Mucosa of descending colon (tissue), 3 donors: Measurements from ENCODE around the gene ZNF558. TPM values are rescaled to one million over a fixed set of nuclear protein-coding genes. Genes with fewer than 3 reads are reported as not detected.

Experiments
- ATAC-seq: fragments of 200-7000 bp; cut with Tn5 transposase; one replicate; pipeline ENCODE4 v1.9.1; 2020; ENCODE audit warnings: mild to moderate bottlenecking, moderate library complexity
- DNase-seq, 3 donors: peaks; one replicate each; pipeline ENCODE4 v3.0.0-alpha.2; 2020
- H3K36me3 ChIP-seq: fragments of 200-600 bp; one replicate; pipeline ENCODE4 v1.8.0; 2021; ENCODE audit warnings: low read depth, mild to moderate bottlenecking
- H3K4me1 ChIP-seq: fragments of 200-600 bp; one replicate; pipeline ENCODE4 v1.8.0; 2021; ENCODE audit warnings: low read depth, mild to moderate bottlenecking
- H3K4me3 ChIP-seq: fragments of 200-600 bp; one replicate; pipeline ENCODE4 v1.8.0; 2021; ENCODE audit warnings: mild to moderate bottlenecking
- H3K9me3 ChIP-seq: fragments of 200-600 bp; one replicate; pipeline ENCODE4 v1.8.0; 2021; ENCODE audit warnings: mild to moderate bottlenecking
- CTCF ChIP-seq: fragments of 200-600 bp; IDR thresholded peaks from one replicate; pipeline ENCODE4 v1.8.0; 2022; ENCODE audit warnings: antibody characterized with exemption, mild to moderate bottlenecking
- intact Hi-C, 2 donors: fragments of 100-400 bp; cut with DNase I in 1 of 2; cut with micrococcal nuclease in 1 of 2; formaldehyde crosslinking; loops; one replicate each; pipeline versions ENCODE4 v1.11.0 to v1.11.1; 2022; cut with DNase I, micrococcal nuclease
- total RNA-seq, 3 donors: library from RNA; stranded (reverse); fragmentation: NEBNext Ultra II Directional in 2 of 3; extraction: Animal tissue kit (Norgen Biotek cat#: 25700) in 2 of 3; gene quantifications; one replicate each; pipeline versions ENCODE4 v1.2.1 to v1.2.4, GENCODE V29; 2021 to 2023
- donor health status: DM: no; HTN: no; CAD: no; lungs with moderate emphysema.
- donor health status: DM: no; HTN: no; CAD: no.
- donor health status: DM: no; HTN: yes; CAD: no.

ZNF558 gene
- total RNA-seq, 3 donors from 2014 or later, result 19.1 to 28.6 (median 25.5) TPM

- DNase-seq (no peak), ATAC-seq (no peak)
- intact Hi-C loops, result no loop called here
- peaks cover 32% of the 10 kb centered on the region for H3K9me3 ChIP-seq
- H3K4me1 ChIP-seq, result no peaks in the 10 kb centered on the region
- H3K36me3 ChIP-seq, result peaks cover 25% of the 10 kb centered on the region
- H3K4me3 ChIP-seq, result no peak overlapping the region
- TF ChIP-seq CTCF, result no peak
Measured at GRCh38 chr19:8821748-8822241, 10.3 kb downstream of the ZNF558 start.

DNA sequence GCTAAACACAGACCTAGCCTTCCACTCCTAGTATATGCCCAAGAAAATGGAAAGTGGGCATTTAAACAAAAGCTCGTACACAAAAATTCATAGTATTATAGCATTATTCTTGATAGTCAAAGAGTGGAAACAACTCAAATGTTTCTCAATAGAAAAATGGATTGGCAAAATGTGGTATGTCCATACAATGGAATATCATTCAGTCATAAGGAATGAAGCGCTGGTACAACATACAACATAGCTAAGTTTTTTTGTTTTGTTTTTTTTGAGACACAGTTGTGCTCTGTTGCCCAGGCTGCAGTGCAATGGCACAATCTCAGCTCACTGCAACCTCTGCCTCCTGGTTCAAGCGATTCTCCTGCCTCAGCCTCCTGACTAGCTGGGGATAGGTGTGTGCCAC, 11.9 kb downstream of the ZNF558 start:
- ATAC-seq, result no peak

GRCh38 chr19:8815780-8816179, 16.3 kb downstream of the ZNF558 start:
- no peak overlapping the region for H3K4me3 ChIP-seq
- no peak for TF ChIP-seq CTCF
- peaks cover 86% of the 10 kb centered on the region for H3K9me3 ChIP-seq
- DNase-seq (no peak), ATAC-seq (no peak)
- intact Hi-C loops, result no loop called here
- H3K4me1 ChIP-seq, result no peaks in the 10 kb centered on the region
- H3K36me3 ChIP-seq, result peaks cover 54% of the 10 kb centered on the region

More for the DNA sequence above, 11.9 kb downstream of the ZNF558 start:
- peaks cover 25% of the 10 kb centered on the region for H3K36me3 ChIP-seq
- peaks cover 48% of the 10 kb centered on the region for H3K9me3 ChIP-seq
- no peak for DNase-seq
- no peak for TF ChIP-seq CTCF
- no peak overlapping the region for H3K4me3 ChIP-seq
- H3K4me1 ChIP-seq, result no peaks in the 10 kb centered on the region
- intact Hi-C loops, result no loop called here

DNA sequence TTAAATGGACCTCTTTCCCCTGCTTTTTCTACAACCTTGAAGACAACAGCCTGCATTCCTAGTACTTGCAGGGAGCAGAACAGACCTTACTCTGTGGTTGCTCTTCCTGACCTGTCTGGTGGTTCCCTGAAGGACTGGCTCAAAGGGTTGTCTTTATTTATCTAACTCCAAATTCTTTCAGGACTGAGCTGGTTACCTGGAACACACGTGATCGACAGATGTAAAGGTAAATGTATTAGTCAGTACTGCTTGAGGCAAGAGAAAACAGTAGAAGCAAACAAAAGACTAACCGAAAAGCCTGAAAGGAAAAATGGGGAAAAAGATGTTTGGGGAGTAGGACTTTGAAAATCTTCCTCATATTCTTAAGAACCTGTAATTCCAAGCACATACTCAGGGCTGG, 17.9 kb downstream of the ZNF558 start:
- Histone ChIP-seq H3K36me3 (peaks cover 47% of the 10 kb centered on the region), H3K9me3 (peaks cover 92% of the 10 kb centered on the region), H3K4me3 (no peak overlapping the region), H3K4me1 (no peaks in the 10 kb centered on the region)
- TF ChIP-seq CTCF, result no peak
- DNase-seq, result no peak
- intact Hi-C loops, result no loop called here
- no peak for ATAC-seq

DNA sequence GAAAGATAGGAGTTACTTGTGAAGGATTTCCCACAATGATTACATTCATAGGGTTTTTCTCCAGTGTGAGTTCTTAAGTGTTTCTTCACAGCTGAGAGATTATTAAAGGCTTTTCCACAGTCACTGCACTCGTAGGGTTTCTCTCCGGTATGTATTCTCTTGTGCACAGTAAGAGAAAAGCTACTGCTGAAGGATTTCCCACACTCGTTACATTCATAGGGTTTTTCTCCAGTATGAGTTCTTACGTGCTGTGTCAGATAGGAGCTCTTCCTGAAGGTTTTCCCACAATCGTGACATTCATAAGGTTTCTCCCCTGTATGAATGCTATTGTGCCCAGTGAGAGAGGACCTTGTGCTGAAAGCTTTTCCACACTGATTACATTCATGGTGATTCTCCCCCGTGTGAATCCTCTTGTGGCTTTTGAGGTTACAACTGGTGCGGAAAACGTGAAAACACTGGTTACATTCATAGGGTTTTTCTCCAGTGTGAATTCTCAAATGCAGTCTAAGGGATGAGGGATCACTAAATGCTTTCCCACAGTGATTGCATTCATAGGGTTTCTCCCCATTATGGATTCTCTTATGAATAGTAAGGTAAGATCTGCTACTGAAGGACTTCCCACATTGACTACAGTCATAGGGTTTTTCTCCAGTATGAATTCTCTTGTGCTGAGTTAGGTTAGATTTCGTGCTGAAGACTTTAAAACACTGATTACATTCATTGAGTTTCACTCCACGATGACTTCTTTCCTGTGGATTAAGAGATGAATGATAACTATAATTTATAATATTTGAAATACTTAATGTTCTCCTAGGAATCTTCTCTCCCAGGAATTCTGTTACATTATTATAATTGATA, 20.6 kb downstream of the ZNF558 start:
- intact Hi-C loops, result no loop called here
- Histone ChIP-seq H3K9me3 (peaks cover 98% of the 10 kb centered on the region), H3K36me3 (peaks cover 39% of the 10 kb centered on the region), H3K4me3 (no peak overlapping the region), H3K4me1 (no peaks in the 10 kb centered on the region)
- DNase-seq (no peak), ATAC-seq (no peak)
- TF ChIP-seq CTCF, result no peak
